CMK (cell line): ENCODE results near the gene MRC2.
"Not testable (repeated sequence)": the region's sequence is repeated elsewhere in the genome, so short reads cannot be mapped to it uniquely, and the experiment has no call there.

Experiments
- DNase-seq: peaks from one replicate; pipeline ENCODE4 v3.0.0-alpha.2; 2010; ENCODE audit warnings: low read depth

Gene MRC2

GRCh38 chr17:62679866-62680377 is 52.5 kb downstream of the MRC2 start:
- DNase-seq = no peak

- DNase-seq = no peak
Observed at GRCh38 chr17:62680541-62681052, 53.1 kb downstream of the MRC2 start.

- DNase-seq = peak; percentile 60
Observed at GRCh38 chr17:62681061-62681938, 53.8 kb downstream of the MRC2 start.

- DNase-seq = no peak
Observed at GRCh38 chr17:62681939-62682381, 54.5 kb downstream of the MRC2 start.

- DNase-seq = no peak
Observed at GRCh38 chr17:62684179-62684578, 56.7 kb downstream of the MRC2 start.

- DNase-seq = no peak
Observed at GRCh38 chr17:62687997-62688396, 60.5 kb downstream of the MRC2 start.

- DNase-seq = no peak
Observed at GRCh38 chr17:62688398-62689160, 61.1 kb downstream of the MRC2 start.

- DNase-seq = no peak
Observed at GRCh38 chr17:62689441-62690167, 62.1 kb downstream of the MRC2 start.

- DNase-seq = no peak
Observed at GRCh38 chr17:62690168-62690897, 62.9 kb downstream of the MRC2 start.

GRCh38 chr17:62691589-62691915 is 64.1 kb downstream of the MRC2 start:
- not testable (repeated sequence) for DNase-seq

GRCh38 chr17:62692159-62692651 is 64.7 kb downstream of the MRC2 start:
- no peak for DNase-seq

GRCh38 chr17:62692721-62693431 is 65.4 kb downstream of the MRC2 start:
- no peak for DNase-seq

GRCh38 chr17:62693616-62694409 is 66.3 kb downstream of the MRC2 start:
- DNase-seq = no peak

GRCh38 chr17:62695093-62695738 is 67.7 kb downstream of the MRC2 start:
- DNase-seq = not testable (repeated sequence)

GRCh38 chr17:62696256-62696655 is 68.8 kb downstream of the MRC2 start:
- no peak for DNase-seq

GRCh38 chr17:62696726-62697490 is 69.4 kb downstream of the MRC2 start:
- no peak for DNase-seq

GRCh38 chr17:62698459-62698858 is 71.0 kb downstream of the MRC2 start:
- not testable (repeated sequence) for DNase-seq

GRCh38 chr17:62700964-62701705 is 73.7 kb downstream of the MRC2 start:
- no peak for DNase-seq
